Aortic smooth muscle cell (primary cell): ENCODE results near the gene SHB. TPM values are rescaled to one million over a fixed set of nuclear protein-coding genes. Genes with fewer than 3 reads are reported as not detected.

Experiments
- total RNA-seq: library from RNA; depleted of rRNA; stranded (reverse); fragments of >200 nt; gene quantifications from 2 replicates; pipeline ENCODE4 v1.2.3, GENCODE V29; 2014

The SHB gene, protein sequence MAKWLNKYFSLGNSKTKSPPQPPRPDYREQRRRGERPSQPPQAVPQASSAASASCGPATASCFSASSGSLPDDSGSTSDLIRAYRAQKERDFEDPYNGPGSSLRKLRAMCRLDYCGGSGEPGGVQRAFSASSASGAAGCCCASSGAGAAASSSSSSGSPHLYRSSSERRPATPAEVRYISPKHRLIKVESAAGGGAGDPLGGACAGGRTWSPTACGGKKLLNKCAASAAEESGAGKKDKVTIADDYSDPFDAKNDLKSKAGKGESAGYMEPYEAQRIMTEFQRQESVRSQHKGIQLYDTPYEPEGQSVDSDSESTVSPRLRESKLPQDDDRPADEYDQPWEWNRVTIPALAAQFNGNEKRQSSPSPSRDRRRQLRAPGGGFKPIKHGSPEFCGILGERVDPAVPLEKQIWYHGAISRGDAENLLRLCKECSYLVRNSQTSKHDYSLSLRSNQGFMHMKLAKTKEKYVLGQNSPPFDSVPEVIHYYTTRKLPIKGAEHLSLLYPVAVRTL
- 26.6 and 27.0 TPM in 2 replicates for total RNA-seq

DNA sequence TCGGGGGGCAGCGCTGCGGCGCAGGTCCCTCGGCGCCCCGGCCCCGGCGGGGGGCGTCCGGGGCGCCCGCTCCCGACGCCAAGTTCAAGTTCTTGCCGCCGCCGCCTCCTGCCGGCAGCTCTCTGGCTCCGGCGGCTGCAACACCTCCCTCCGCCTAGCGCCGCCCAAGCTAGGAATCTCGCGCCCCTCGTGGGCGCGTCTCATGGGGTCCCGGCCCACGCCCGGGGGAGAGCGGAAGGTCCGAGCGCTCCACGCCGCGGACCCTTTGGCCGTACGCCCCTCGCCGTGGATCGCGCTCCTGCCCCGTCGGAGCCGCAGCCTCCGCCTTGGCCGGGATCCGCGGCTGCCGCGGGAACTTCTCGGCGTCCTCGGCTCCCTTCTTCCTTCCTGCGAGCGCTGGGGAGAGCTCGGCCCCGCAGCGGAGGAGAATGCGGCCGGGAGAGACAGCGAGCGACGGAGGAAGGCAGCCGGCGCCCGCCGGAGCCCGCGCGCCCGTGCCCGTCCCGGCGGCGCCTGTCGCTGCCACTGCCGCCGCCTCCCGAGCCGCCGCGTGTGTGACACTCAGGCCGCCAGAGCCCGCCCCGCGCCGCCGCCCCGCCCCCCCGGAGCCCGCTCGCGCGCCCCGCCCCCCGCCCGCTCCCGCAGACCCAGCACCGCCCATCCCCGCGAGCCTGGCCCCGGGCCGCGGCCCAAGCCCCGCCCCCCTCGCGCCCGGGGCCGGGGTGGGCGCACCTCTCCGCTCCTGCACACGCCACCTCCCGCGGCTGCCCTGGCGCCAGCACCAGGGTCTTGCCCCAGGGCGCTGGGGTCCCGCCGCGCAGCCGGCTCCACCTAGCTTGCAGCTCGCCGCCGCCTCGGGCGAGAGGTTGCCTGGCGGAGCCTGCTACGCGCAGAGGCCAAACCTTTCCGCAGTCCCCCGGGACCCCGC, at the start of gene SHB:
Gene SHB (minus strand): TSS at position 527 of the 928 bp plus-strand sequence. CDS start 582 bp downstream, outside the sequence.

DNA sequence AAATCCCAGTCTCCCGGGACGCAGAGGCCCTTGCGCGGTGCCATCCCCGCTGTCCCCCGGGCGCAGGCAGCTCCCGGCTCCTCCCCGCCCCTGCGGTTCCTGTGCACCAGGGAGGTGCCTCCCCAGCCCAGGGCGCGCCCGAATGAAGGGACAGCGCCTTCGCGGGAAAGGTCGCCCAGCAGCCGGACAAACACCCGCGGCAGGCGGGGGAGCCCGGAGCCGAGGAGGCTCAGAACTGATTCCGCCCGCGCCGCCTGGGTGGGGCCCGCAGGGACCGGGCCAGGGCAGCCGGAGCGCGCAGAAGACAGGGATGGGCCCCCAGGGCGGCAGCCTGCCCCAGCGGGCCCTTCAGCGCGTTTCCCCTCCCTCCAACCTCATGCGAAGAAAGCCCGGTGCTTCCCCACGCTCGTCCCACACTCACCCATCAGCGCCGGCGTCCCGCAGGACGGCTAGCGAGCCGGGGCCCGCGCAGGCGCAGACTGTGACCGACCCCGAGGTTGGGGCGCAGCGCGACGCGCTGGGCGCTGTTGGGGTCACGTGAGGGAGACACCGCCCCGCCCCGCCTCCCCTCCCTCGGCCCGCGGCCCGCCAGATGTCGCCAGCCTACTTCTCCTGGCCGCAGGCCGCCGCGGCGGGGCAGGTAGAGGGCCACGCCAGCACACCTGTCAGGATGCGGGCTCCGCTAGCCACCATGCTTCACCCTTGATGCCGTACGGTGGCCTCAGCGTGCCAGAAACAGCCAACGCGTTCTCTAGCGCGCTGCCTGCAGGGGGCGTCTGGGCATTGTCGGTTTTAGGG, 165.2 kb downstream of the SHB start, which contains the start of gene SLC25A51:
Gene SLC25A51 (minus strand): TSS at position 481 of the 798 bp plus-strand sequence. CDS start 15,577 bp downstream, outside the sequence.

Other genes with a start within 250 kb of the SHB start
- gene SLC25A51, start 165.1 kb downstream of the SHB start, total RNA-seq = 59.4 and 70.8 TPM in 2 replicates